Neural cell (in vitro differentiated cells): Measurements from ENCODE around the gene GIPC3. TPM values are rescaled to one million over a fixed set of nuclear protein-coding genes. Genes with fewer than 3 reads are reported as not detected.

Experiments used
- H2AFZ ChIP-seq: fragments of 200-600, 300-800 bp; sonication (generic), shearing (Covaris generic); 2 replicates; pipeline ENCODE4 v1.6.0; 2014; ENCODE audit warnings: low read depth, mild to moderate bottlenecking, antibody characterized with exemption, low read length, moderate library complexity
- H3F3A ChIP-seq: fragments of 200-600 bp; shearing (Covaris generic); 2 replicates; pipeline ENCODE4 v1.6.1; 2016; ENCODE audit warnings: mild to moderate bottlenecking, moderate library complexity, mixed read lengths, antibody characterized with exemption, low read length; ENCODE audit not compliant: insufficient read depth, poor library complexity, severe bottlenecking
- H3K27ac ChIP-seq: fragments of 200-600, 300-800 bp; sonication (generic), shearing (Covaris generic); 2 replicates; pipeline ENCODE4 v1.5.1; 2014; ENCODE audit warnings: mild to moderate bottlenecking, low read length, moderate library complexity
- H3K27me3 ChIP-seq: fragments of 300-800, 200-600 bp; sonication (generic), shearing (Covaris generic); 2 replicates; pipeline ENCODE4 v1.6.0; 2014; ENCODE audit warnings: mild to moderate bottlenecking, low read depth, low read length, moderate library complexity; ENCODE audit not compliant: insufficient read depth
- H3K36me3 ChIP-seq: fragments of 300-800, 200-600 bp; sonication (generic), shearing (Covaris generic); 2 replicates; pipeline ENCODE4 v1.5.1; 2014; ENCODE audit warnings: mild to moderate bottlenecking, antibody characterized with exemption, low read length, moderate library complexity; ENCODE audit not compliant: insufficient read depth
- H3K4me2 ChIP-seq: fragments of 300-800, 200-600 bp; sonication (generic), shearing (Covaris generic); 2 replicates; pipeline ENCODE4 v1.6.0; 2014; ENCODE audit warnings: mild to moderate bottlenecking, low read length
- H3K4me3 ChIP-seq: fragments of 300-800, 200-600 bp; sonication (generic), shearing (Covaris generic); 2 replicates; pipeline ENCODE4 v1.5.1; 2014; ENCODE audit warnings: mild to moderate bottlenecking, low read length, moderate library complexity
- H3K79me2 ChIP-seq: fragments of 200-600 bp; shearing (Covaris generic); replicated peaks from 2 replicates; pipeline ENCODE4 v1.6.0; 2014; ENCODE audit warnings: mild to moderate bottlenecking, low read length, moderate library complexity; ENCODE audit not compliant: insufficient read depth
- H3K9ac ChIP-seq: fragments of 300-800, 200-600 bp; sonication (generic), shearing (Covaris generic); 2 replicates; pipeline ENCODE4 v1.6.1; 2016; ENCODE audit warnings: mild to moderate bottlenecking, low read length, mixed read lengths
- H3K9me2 ChIP-seq: fragments of 200-600 bp; shearing (Covaris generic); 2 replicates; pipeline ENCODE4 v1.6.1; 2016; ENCODE audit warnings: mild to moderate bottlenecking, low read length, mixed read lengths; ENCODE audit not compliant: insufficient read depth
- H3K9me3 ChIP-seq: fragments of 200-600, 300-800 bp; sonication (generic), shearing (Covaris generic); 2 replicates; pipeline ENCODE4 v1.6.1; 2016; ENCODE audit warnings: mild to moderate bottlenecking, mixed run types, low read length, moderate library complexity, mixed read lengths
- H4K20me1 ChIP-seq: fragments of 200-600 bp; shearing (Covaris generic); 2 replicates; pipeline ENCODE4 v1.6.1; 2016; ENCODE audit warnings: mild to moderate bottlenecking, mixed run types; ENCODE audit not compliant: insufficient read depth
- EP300 ChIP-seq: fragments of 450-650 bp; conservative IDR thresholded peaks from 2 replicates; pipeline ENCODE4 v1.6.1; 2014; ENCODE audit warnings: antibody characterized with exemption, mild to moderate bottlenecking, moderate library complexity; ENCODE audit not compliant: poor library complexity, severe bottlenecking
- EZH2 ChIP-seq: fragments of 200-600, 300-800 bp; shearing (Covaris generic), sonication (generic); IDR thresholded peaks from 2 replicates; pipeline ENCODE4 v1.6.1; 2014; ENCODE audit warnings: antibody characterized with exemption, low read length, borderline replicate concordance, mild to moderate bottlenecking; ENCODE audit not compliant: insufficient read depth, poor library complexity, severe bottlenecking
- MXI1 ChIP-seq: fragments of 450-650 bp; conservative IDR thresholded peaks from 2 replicates; pipeline ENCODE4 v1.6.1; 2014; ENCODE audit warnings: antibody characterized with exemption, mild to moderate bottlenecking; ENCODE audit not compliant: poor library complexity, severe bottlenecking
- POLR2AphosphoS5 ChIP-seq: IDR thresholded peaks from 2 replicates; pipeline ENCODE4 v1.6.1; 2012
- RAD21 ChIP-seq: fragments of 450-650 bp; conservative IDR thresholded peaks from 2 replicates; pipeline ENCODE4 v1.6.1; 2014; ENCODE audit warnings: antibody characterized with exemption, mild to moderate bottlenecking, moderate library complexity
- SMC3 ChIP-seq: fragments of 450-650 bp; conservative IDR thresholded peaks from 2 replicates; pipeline ENCODE4 v1.6.1; 2014; ENCODE audit warnings: antibody characterized with exemption, mild to moderate bottlenecking, moderate library complexity; ENCODE audit not compliant: poor library complexity
- TAF1 ChIP-seq: IDR thresholded peaks from 2 replicates; pipeline ENCODE4 v1.6.1; 2012; ENCODE audit warnings: low read depth
- polyA plus RNA-seq: library from polyadenylated mRNA; depleted of rRNA; stranded (reverse); fragments of >200 nt; gene quantifications from 2 replicates; pipeline ENCODE4 v1.2.3, GENCODE V29; 2014
- TF ChIP-seq, protein P1 (sequence below): IDR thresholded peaks from 2 replicates; pipeline ENCODE4 v1.6.1; 2012; ENCODE audit warnings: borderline replicate concordance
- TF ChIP-seq, protein P2 (sequence below): fragments of 450-650 bp; IDR thresholded peaks from 2 replicates; pipeline ENCODE4 v1.5.1; 2014; ENCODE audit warnings: antibody characterized with exemption, mild to moderate bottlenecking, moderate library complexity; ENCODE audit not compliant: poor library complexity, severe bottlenecking

Gene GIPC3
- polyA plus RNA-seq, 1 donor from 2014 or later: not detected

DNA sequence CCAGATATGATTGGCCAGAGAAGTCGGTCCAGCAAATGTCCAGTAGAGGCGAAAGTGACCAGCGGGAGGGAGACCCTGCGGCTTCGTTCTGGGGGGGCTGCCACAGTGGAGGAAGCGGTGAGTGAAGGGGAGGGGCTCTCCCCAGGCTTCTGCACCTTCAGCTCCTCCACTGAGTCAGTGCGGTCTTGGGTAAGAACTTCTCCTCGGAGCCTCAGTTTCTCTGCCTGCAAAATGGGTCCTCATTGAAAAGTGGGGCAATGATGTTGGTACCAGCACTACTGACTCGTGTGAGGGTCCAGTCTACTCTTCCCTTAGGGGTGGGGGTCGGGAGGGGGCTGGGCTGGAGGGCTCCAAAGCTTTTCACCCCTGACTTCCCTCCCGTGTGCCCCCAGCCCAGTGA, 4.2 kb downstream of the GIPC3 start:
- Histone ChIP-seq H3K9ac (no peak overlapping the region), H3K4me2 (no peak overlapping the region), H3K27ac (no peak overlapping the region), H3K4me3 (no peak overlapping the region), H2AFZ (no peak overlapping the region), H3K27me3 (peaks cover 21% of the 10 kb centered on the region), H3F3A (no peaks in the 10 kb centered on the region), H4K20me1 (no peaks in the 10 kb centered on the region), H3K9me3 (no peaks in the 10 kb centered on the region), H3K79me2 (no peaks in the 10 kb centered on the region), H3K9me2 (no peaks in the 10 kb centered on the region), H3K36me3 (no peaks in the 10 kb centered on the region)
- TF ChIP-seq TAF1 (no peak), SMC3 (no peak), POLR2AphosphoS5 (no peak), EP300 (no peak), RAD21 (no peak), EZH2 (no peak), MXI1 (no peak)
- TF ChIP-seq, protein P1, sequence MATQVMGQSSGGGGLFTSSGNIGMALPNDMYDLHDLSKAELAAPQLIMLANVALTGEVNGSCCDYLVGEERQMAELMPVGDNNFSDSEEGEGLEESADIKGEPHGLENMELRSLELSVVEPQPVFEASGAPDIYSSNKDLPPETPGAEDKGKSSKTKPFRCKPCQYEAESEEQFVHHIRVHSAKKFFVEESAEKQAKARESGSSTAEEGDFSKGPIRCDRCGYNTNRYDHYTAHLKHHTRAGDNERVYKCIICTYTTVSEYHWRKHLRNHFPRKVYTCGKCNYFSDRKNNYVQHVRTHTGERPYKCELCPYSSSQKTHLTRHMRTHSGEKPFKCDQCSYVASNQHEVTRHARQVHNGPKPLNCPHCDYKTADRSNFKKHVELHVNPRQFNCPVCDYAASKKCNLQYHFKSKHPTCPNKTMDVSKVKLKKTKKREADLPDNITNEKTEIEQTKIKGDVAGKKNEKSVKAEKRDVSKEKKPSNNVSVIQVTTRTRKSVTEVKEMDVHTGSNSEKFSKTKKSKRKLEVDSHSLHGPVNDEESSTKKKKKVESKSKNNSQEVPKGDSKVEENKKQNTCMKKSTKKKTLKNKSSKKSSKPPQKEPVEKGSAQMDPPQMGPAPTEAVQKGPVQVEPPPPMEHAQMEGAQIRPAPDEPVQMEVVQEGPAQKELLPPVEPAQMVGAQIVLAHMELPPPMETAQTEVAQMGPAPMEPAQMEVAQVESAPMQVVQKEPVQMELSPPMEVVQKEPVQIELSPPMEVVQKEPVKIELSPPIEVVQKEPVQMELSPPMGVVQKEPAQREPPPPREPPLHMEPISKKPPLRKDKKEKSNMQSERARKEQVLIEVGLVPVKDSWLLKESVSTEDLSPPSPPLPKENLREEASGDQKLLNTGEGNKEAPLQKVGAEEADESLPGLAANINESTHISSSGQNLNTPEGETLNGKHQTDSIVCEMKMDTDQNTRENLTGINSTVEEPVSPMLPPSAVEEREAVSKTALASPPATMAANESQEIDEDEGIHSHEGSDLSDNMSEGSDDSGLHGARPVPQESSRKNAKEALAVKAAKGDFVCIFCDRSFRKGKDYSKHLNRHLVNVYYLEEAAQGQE: no peak
- TF ChIP-seq, protein P2, sequence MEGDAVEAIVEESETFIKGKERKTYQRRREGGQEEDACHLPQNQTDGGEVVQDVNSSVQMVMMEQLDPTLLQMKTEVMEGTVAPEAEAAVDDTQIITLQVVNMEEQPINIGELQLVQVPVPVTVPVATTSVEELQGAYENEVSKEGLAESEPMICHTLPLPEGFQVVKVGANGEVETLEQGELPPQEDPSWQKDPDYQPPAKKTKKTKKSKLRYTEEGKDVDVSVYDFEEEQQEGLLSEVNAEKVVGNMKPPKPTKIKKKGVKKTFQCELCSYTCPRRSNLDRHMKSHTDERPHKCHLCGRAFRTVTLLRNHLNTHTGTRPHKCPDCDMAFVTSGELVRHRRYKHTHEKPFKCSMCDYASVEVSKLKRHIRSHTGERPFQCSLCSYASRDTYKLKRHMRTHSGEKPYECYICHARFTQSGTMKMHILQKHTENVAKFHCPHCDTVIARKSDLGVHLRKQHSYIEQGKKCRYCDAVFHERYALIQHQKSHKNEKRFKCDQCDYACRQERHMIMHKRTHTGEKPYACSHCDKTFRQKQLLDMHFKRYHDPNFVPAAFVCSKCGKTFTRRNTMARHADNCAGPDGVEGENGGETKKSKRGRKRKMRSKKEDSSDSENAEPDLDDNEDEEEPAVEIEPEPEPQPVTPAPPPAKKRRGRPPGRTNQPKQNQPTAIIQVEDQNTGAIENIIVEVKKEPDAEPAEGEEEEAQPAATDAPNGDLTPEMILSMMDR: no peak

DNA sequence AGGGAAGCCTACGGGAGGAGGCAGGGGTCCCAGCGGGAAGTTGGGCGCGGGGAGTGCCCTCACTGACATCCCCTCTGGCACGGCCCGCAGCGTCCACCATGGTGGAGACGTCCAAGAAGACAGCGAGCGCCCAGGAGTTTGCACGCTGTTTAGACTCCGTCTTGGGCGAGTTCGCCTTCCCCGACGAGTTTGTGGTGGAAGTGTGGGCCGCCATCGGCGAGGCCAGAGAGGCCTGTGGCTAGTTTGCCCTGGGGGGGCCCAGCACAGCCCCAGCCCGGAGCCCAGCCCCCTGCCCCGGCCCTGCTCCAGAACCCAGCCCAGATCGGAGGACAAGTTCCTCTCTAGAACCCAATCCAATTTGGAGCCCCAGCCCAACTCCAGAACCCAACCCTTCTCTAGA, 4.7 kb downstream of the GIPC3 start:
- Histone ChIP-seq H4K20me1 (no peaks in the 10 kb centered on the region), H3K4me2 (no peak overlapping the region), H3F3A (no peaks in the 10 kb centered on the region), H3K9ac (no peak overlapping the region), H3K36me3 (no peaks in the 10 kb centered on the region), H3K9me2 (no peaks in the 10 kb centered on the region), H3K27ac (no peak overlapping the region), H3K27me3 (peaks cover 20% of the 10 kb centered on the region), H3K79me2 (no peaks in the 10 kb centered on the region), H3K4me3 (no peak overlapping the region), H2AFZ (no peak overlapping the region), H3K9me3 (no peaks in the 10 kb centered on the region)
- TF ChIP-seq SMC3 (no peak), RAD21 (no peak), MXI1 (no peak), EP300 (no peak), EZH2 (no peak)
- TF ChIP-seq, protein P2: no peak
